ENCODE results near the gene PEAR1.

Gene PEAR1

DNA sequence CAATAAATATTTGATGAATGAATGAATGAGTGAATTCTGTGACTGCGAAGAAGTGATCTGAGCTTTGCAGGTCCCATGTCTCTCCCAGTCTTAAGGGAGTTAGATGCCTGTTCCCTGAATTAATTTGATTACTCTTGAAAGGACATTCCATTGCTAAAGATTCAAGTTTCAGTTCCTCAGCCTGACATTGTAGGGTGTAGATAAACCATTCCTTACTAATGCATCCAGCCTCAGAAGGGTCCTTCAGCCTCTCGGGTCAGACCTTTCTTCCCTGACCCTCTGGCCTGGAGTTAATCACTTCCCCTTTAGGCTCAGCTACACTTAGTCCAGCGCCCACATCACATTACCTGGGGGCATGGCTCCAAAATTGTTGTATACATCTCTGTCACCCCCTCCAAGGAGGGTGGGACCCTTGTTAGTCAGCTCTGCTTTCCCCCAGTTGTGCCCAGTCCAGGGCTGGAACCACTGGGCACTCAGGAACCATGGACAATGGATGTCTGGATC lies 37.2 kb upstream of the PEAR1 start:
- TF ChIP-seq, protein P1, sequence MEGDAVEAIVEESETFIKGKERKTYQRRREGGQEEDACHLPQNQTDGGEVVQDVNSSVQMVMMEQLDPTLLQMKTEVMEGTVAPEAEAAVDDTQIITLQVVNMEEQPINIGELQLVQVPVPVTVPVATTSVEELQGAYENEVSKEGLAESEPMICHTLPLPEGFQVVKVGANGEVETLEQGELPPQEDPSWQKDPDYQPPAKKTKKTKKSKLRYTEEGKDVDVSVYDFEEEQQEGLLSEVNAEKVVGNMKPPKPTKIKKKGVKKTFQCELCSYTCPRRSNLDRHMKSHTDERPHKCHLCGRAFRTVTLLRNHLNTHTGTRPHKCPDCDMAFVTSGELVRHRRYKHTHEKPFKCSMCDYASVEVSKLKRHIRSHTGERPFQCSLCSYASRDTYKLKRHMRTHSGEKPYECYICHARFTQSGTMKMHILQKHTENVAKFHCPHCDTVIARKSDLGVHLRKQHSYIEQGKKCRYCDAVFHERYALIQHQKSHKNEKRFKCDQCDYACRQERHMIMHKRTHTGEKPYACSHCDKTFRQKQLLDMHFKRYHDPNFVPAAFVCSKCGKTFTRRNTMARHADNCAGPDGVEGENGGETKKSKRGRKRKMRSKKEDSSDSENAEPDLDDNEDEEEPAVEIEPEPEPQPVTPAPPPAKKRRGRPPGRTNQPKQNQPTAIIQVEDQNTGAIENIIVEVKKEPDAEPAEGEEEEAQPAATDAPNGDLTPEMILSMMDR (IDR thresholded peaks at IDR 0.05), result no peak

DNA sequence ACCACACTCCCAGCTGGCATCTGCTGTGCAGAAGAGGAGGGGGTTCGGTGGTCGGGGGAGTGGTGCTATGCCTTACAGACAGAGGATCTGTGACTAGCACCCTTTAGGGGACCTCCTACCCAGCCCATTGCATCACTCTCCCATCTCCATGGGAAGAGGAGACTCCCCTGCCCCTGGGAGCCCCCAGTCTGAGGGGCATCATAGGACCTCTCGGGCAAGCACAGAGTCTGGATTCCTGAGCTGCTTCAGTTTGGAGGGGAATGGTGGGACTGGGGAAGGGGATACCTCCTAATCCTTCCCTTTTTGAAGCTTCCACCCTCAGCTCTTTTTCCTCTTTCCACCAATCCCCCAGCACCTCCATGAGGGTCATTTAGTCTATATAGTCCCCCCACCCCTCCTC lies 36.0 kb upstream of the PEAR1 start:
- TF ChIP-seq, protein P1 (IDR thresholded peaks at IDR 0.05), result no peak

DNA sequence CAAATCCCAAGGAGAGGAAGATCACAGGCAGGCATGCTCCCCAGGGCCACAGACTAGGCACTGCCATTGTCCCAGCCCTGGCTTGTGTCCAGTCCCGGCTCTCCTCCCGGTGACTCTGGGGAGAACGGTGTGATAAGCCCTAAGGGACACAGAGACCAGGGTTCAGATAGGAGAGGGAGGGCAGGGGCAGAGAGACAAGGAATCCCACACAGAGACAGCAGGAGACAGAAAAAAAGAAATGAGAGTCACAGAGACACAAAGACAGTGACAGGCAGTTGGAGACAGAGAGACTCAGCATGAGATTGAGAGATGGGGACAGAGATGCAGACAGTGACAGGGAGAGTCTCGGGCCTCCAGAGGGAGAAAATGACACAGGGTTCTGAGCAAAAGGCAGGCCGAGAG lies 35.0 kb upstream of the PEAR1 start:
- TF ChIP-seq, protein P1 (IDR thresholded peaks at IDR 0.05), result no peak

DNA sequence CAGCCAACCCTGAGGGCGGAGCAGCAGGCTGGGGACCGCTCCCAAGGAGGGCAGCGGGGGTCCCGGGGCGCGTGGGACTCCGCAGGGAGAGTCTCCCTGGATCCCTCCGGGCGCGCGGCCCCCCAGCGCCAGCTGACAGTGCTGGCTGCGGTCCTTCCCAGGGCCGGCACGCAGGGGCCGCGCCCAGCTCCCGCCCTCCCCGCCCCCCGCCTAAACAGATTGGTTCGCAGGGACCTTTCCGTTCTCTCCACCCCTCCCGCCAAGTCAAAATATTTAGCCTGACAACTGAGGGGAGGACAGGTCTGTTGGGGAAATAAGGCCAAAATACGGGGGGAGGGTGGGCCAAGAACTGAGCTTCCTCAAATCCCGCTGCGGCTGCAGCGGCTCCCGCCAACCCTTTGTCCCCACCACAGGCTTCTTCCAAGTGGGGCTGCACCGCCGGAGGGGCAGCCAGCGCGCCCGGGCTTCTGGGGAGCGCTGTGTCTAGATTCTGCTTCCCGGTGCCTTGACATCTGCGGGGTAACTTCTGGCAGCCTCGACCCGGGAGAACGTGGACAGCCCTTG lies 34.5 kb upstream of the PEAR1 start, which contains the start of gene INSRR:
TSS of gene INSRR (minus strand) at position 159 of the 564 bp plus-strand sequence. CDS start 496 bp downstream, outside the sequence.
- TF ChIP-seq, protein P1 (IDR thresholded peaks at IDR 0.05), result no peak

DNA sequence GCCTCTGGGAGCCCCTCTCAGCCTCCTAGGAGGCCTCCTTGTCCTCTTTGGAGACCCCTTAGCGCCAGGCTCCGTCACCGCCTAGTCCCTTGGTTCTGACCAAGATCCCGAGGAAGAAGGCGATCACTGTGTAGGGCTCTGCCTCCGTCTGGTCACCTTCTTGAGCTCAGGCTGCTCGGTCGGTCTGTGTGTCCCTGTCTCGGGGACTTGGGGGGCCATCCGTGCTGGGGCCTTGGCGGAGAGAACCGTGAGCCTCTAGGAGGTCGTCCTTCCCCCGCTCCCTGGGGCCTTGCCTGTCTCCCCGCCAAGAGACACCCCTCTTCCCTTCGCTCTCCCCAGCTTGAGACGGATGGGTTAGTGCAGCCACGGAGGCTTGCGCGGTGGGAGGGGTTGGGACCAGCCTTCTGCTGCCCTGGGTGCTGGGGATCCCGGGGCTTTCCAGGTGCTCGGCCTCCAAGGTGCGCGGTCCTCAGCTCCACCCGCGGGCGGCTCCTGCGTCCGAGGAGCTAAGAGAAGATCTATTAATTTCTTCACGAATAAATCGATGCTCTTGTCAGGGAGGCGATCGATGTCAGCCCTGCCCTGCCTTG lies 33.9 kb upstream of the PEAR1 start:
- TF ChIP-seq, protein P1 (IDR thresholded peaks at IDR 0.05), result no peak

DNA sequence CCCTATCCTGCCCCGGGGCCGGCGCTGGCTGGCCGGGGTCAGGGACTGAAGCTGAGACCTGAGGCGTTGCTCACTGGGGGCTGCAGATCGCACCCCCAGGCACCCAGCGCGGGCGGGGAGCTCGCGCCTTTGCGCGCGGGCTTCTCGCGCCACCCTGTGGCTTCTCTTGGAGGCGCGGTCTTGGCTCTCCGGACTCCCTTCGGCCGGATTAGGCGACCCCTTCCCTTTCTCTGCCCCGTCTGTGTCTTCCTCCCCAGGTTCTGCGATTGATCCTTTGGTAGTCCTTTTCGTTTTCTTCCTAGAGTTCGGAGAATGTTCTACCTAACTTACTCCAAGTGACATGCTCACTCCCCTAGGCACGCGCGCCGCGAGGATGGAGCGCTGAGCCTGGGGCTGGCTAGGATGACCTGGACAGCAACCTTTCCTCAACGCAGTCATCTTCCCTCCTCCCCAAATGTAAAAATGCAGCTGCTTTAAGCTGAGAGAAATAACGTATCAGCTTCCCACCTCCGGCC lies 33.3 kb upstream of the PEAR1 start:
- TF ChIP-seq, protein P1 (IDR thresholded peaks at IDR 0.05), result peak; percentile 96

DNA sequence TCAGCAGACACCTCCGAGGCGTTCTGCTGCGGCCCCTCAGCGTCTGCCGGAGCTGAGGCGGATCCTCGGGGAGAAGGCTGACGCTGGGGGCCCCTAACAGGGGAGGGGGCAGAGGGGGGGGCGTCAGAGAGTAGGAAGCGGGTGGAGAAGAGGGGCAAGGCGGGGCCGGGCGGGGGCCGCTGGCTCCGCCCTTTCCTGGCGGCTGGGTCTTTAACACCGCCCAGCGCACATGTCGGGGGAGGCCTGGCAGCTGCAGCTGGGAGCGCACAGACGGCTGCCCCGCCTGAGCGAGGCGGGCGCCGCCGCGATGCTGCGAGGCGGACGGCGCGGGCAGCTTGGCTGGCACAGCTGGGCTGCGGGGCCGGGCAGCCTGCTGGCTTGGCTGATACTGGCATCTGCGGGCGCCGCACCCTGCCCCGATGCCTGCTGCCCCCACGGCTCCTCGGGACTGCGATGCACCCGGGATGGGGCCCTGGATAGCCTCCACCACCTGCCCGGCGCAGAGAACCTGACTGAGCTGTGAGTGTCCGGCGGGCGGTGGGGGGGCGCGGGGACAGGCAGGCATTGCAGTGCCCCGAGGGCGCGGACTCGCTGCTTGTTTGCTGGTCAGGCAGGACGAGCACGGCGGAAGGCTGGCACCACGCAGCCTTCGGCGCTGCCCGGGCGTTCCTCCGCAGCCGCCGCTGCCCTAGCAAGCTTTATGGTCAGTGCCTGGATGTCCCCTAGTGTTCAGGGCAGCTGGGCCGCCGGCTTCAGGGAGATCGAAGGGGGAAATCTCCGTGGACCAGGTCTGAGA lies 32.7 kb upstream of the PEAR1 start, which contains the start of gene NTRK1:
TSS of gene NTRK1 (plus strand) at position 238 of the 796 bp plus-strand sequence. CDS start at position 308, 70 bp downstream.
- TF ChIP-seq, protein P1 (IDR thresholded peaks at IDR 0.05), result no peak
